ENCODE measurements around the gene OMA1. TPM values are rescaled to one million over a fixed set of nuclear protein-coding genes. Genes with fewer than 3 reads are reported as not detected.

Gene OMA1
- polyA plus RNA-seq, 2 of the 4 experiments (the other 2 are of a cell fraction): 11.7 to 18.0 TPM

DNA sequence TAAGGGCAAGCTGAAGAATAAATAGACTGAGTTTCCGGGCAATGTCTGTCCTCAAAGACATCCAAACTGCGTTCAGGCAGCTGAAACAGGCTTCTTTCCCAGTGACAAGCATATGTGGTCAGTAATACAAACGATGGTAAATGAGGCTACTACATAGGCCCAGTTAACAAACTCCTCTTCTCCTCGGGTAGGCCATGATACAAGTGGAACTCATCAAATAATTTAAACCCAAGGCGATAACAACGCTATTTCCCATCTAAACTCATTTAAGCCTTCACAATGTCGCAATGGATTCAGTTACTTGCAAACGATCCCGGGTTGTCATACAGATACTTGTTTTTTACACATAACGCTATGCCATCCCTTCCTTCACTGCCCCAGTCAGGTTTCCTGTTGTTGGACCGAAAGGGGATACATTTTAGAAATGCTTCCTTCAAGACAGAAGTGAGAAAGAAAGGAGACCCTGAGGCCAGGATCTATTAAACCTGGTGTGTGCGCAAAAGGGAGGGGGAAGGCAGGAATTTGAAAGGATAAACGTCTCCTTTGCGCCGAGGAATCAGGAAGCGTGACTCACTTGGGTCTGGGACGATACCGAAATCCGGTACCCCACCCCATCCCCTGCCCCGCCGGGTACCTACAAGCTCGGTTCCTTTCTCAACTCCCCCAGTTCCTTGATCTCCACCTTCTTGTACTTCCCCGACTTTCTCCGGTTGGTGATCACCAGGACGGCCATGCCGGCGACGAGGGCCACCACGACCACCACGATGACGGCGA is 29.2 kb upstream of the OMA1 start:
- H3K9me3 ChIP-seq: no peaks in the 10 kb centered on the region
- H3K4me3 ChIP-seq: no peak overlapping the region
- ChIA-PET CTCF (no interaction called here), POLR2A (no interaction called here)
- ATAC-seq: no peak
- H3K4me2 ChIP-seq: no peak overlapping the region
- WGBS (ENCODE audit: missing lambda C conversion rate): 81% methylated on average over 32 of the region's 32 CpGs
- H3K27ac ChIP-seq: no peak overlapping the region
- no peak for FAIRE-seq
- no peak for DNase-seq (ENCODE audit: low read depth in 1 of 2, low spot score in 1 of 2)
- H3K4me1 ChIP-seq: no peaks in the 10 kb centered on the region
- TF ChIP-seq CBX2 (IDR thresholded peaks at IDR 0.05; ENCODE audit: borderline replicate concordance, low read depth): no peak
- TF ChIP-seq, protein P1, sequence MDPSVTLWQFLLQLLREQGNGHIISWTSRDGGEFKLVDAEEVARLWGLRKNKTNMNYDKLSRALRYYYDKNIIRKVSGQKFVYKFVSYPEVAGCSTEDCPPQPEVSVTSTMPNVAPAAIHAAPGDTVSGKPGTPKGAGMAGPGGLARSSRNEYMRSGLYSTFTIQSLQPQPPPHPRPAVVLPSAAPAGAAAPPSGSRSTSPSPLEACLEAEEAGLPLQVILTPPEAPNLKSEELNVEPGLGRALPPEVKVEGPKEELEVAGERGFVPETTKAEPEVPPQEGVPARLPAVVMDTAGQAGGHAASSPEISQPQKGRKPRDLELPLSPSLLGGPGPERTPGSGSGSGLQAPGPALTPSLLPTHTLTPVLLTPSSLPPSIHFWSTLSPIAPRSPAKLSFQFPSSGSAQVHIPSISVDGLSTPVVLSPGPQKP (IDR thresholded peaks at IDR 0.05; ENCODE audit: low read depth, low read length): no peak
- TF ChIP-seq, protein P2, sequence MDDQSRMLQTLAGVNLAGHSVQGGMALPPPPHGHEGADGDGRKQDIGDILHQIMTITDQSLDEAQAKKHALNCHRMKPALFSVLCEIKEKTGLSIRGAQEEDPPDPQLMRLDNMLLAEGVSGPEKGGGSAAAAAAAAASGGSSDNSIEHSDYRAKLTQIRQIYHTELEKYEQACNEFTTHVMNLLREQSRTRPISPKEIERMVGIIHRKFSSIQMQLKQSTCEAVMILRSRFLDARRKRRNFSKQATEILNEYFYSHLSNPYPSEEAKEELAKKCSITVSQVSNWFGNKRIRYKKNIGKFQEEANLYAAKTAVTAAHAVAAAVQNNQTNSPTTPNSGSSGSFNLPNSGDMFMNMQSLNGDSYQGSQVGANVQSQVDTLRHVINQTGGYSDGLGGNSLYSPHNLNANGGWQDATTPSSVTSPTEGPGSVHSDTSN (IDR thresholded peaks at IDR 0.05): no peak
- no peak for TF ChIP-seq GATA3 (IDR thresholded peaks at IDR 0.05; ENCODE audit: borderline replicate concordance)
- no peak for TF ChIP-seq CHD2 (IDR thresholded peaks at IDR 0.05; ENCODE audit: low read length, partially characterized antibody)
- TF ChIP-seq NR3C1 (IDR thresholded peaks at IDR 0.05): no peak
- TF ChIP-seq JUNB (IDR thresholded peaks at IDR 0.05): no peak
- TF ChIP-seq NFE2L2 (conservative IDR thresholded peaks at IDR 0.05; ENCODE audit: low read length): no peak
- no peak for TF ChIP-seq CEBPB (IDR thresholded peaks at IDR 0.05)
- no peak for TF ChIP-seq HOXB5 (CRISPR knock-in tag; IDR thresholded peaks at IDR 0.05)
- TF ChIP-seq NPAS2 (CRISPR knock-in tag; IDR thresholded peaks at IDR 0.05; ENCODE audit: borderline replicate concordance): no peak
- TF ChIP-seq ZNF302 (CRISPR knock-in tag; IDR thresholded peaks at IDR 0.05): no peak

DNA sequence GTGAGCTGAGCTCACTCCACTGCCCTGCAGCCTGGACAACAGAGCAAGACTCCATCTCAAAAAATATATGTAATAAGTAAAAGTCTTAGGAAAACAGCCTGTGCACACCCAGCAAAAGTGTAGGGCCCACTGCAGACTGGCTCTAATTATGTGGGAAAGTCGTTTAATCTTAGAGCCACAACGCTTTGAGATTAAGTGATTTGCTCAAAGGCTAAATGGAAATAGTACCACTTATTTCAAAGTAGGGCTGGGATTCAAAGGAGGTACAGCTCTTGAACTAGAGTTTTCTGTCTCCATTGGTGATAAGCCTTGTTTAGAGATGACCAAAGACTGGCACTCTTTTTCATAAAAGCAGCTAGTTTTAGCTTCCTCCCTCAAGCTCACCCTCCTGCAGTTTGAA is 28.3 kb upstream of the OMA1 start:
- ChIA-PET CTCF (interaction anchor here (1.0 kb wide), 1 partner anchor 59 kb away, joined by 3 read pairs; no protein-coding TSS in a partner anchor), POLR2A (no interaction called here)
- no peak for FAIRE-seq
- Histone ChIP-seq H3K4me3 (no peak overlapping the region), H3K4me2 (no peak overlapping the region), H3K4me1 (no peaks in the 10 kb centered on the region), H3K27ac (no peak overlapping the region), H3K9me3 (no peaks in the 10 kb centered on the region)
- ATAC-seq: no peak
- 41% methylated on average over 2 of the region's 2 CpGs for WGBS (ENCODE audit: missing lambda C conversion rate)
- no peak for TF ChIP-seq EP300 (IDR thresholded peaks at IDR 0.05)
- no peak for TF ChIP-seq ZC3H11A (IDR thresholded peaks at IDR 0.05)
- TF ChIP-seq TFCP2L1 (CRISPR knock-in tag; IDR thresholded peaks at IDR 0.05): no peak
- no peak for TF ChIP-seq RFX5 (IDR thresholded peaks at IDR 0.05)
- TF ChIP-seq KDM1A (IDR thresholded peaks at IDR 0.05; ENCODE audit: low read depth): no peak
- TF ChIP-seq ZFP36 (IDR thresholded peaks at IDR 0.05; ENCODE audit: borderline replicate concordance, partially characterized antibody): no peak
- TF ChIP-seq CBX8 (IDR thresholded peaks at IDR 0.05): no peak
- TF ChIP-seq ZSCAN20 (CRISPR knock-in tag; IDR thresholded peaks at IDR 0.05): no peak
- TF ChIP-seq CEBPB (IDR thresholded peaks at IDR 0.05): no peak
- TF ChIP-seq, protein P3, sequence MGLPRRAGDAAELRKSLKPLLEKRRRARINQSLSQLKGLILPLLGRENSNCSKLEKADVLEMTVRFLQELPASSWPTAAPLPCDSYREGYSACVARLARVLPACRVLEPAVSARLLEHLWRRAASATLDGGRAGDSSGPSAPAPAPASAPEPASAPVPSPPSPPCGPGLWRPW (IDR thresholded peaks at IDR 0.05): no peak
- no peak for TF ChIP-seq EHMT2 (IDR thresholded peaks at IDR 0.05; ENCODE audit: low read depth)
- no peak for TF ChIP-seq PHF8 (IDR thresholded peaks at IDR 0.05; ENCODE audit: borderline replicate concordance, low read depth)
- no peak for TF ChIP-seq CBX2 (IDR thresholded peaks at IDR 0.05; ENCODE audit: borderline replicate concordance, low read depth)
- no peak for TF ChIP-seq HOXA7 (CRISPR knock-in tag; IDR thresholded peaks at IDR 0.05)
- no peak for TF ChIP-seq HOXB5 (CRISPR knock-in tag; IDR thresholded peaks at IDR 0.05)
- no peak for DNase-seq (ENCODE audit: low read depth in 1 of 2, low spot score in 1 of 2)

Measured in A549 (cell line).